ENCODE measurements around the gene CDX1.

Gene CDX1

DNA sequence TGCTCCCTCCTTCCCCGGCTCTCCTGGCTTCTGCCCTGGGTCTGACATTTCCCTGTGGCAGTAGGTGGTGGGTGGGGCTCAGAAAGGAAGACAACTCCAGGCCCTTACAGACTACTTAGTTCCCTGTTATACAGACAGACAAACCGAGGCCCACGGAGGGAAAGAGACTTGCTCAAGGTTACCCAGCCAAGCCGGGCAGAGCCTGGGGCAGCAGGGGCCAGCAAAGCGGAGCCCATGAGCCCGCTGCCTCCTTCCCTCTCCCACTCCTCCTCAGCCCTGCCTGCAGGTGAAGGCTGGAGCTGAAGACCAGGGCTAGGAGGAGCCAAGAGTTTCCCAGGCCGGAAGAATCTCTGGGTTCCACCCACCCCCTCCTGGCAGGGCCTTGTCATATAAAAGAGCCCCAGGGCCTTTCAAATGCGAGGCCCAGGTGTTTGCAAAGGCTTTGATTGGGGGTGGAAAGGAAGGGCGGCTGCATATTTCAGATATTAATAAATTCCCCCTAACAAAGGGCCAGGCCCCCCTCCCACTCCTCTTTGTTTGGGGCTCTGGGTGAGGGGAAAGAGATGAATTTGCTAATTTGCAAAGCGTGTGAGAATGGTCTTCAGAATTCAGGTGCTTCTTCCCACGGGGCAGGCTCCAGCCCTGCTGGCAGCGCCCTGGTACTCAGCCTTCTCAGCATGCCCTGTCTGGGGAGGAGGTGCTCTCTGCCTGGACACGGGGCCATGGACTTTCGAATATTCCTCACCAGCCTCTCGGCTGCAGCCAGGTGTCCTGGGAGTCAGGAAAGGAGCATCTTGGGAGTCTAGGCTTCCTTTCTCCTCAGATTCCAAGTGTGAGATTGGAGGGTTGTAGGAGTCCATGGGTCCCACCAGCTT is 44.8 kb downstream of the CDX1 start:
- DNase-seq (ENCODE audit: low read depth) = no peak
- H3K4me3 ChIP-seq (ENCODE audit: low read length) = no peak overlapping the region
- TF ChIP-seq, protein P1, sequence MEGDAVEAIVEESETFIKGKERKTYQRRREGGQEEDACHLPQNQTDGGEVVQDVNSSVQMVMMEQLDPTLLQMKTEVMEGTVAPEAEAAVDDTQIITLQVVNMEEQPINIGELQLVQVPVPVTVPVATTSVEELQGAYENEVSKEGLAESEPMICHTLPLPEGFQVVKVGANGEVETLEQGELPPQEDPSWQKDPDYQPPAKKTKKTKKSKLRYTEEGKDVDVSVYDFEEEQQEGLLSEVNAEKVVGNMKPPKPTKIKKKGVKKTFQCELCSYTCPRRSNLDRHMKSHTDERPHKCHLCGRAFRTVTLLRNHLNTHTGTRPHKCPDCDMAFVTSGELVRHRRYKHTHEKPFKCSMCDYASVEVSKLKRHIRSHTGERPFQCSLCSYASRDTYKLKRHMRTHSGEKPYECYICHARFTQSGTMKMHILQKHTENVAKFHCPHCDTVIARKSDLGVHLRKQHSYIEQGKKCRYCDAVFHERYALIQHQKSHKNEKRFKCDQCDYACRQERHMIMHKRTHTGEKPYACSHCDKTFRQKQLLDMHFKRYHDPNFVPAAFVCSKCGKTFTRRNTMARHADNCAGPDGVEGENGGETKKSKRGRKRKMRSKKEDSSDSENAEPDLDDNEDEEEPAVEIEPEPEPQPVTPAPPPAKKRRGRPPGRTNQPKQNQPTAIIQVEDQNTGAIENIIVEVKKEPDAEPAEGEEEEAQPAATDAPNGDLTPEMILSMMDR (conservative IDR thresholded peaks at IDR 0.05; ENCODE audit: low read length) = no peak

DNA sequence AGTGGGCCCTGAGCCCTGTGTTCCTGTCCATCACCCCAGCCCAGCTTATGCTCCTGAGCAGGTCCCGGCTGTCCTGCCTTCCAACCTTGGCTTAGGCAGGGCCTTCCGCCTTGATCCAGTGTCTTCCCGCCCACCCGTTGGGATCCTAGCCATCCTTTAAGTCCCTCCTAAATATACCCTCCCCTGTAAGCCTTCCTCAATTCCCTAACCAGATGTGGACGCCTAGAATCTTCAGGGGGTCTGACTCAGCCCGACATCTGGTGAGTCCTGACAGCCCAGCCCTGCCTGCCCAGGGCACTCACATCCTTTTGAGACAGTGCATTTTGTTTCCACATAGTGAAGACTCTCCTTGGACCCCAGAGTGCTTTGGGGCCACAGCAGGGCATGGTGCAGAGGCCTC is 47.0 kb downstream of the CDX1 start:
- TF ChIP-seq, protein P1 (conservative IDR thresholded peaks at IDR 0.05; ENCODE audit: low read length) = no peak
- DNase-seq (ENCODE audit: low read depth) = peak; percentile 68
- no peak overlapping the region for H3K4me3 ChIP-seq (ENCODE audit: low read length)

DNA sequence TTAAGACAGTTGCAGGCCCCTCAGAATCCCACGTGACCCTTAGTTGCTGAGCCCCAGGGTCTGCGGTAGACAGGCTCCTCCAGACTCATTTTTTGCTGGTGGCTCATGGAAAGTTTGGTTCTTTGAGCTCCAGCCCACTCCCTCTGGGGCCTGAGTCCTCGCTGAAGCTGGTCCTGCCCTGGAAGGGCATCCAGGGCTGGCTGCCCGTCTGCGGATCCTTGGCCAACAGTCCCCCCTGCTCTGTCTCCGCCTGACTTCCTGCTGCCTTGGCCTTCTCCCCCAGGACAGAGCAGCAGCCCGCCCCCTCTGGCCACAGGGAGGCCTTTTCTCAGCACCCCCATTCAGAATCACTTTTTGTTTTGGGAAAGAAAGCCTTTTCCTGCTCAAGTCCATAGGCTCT is 47.7 kb downstream of the CDX1 start:
- peak; percentile 75 for DNase-seq (ENCODE audit: low read depth)
- H3K4me3 ChIP-seq (ENCODE audit: low read length) = no peak overlapping the region
- TF ChIP-seq, protein P1 (conservative IDR thresholded peaks at IDR 0.05; ENCODE audit: low read length) = peak; percentile 45

DNA sequence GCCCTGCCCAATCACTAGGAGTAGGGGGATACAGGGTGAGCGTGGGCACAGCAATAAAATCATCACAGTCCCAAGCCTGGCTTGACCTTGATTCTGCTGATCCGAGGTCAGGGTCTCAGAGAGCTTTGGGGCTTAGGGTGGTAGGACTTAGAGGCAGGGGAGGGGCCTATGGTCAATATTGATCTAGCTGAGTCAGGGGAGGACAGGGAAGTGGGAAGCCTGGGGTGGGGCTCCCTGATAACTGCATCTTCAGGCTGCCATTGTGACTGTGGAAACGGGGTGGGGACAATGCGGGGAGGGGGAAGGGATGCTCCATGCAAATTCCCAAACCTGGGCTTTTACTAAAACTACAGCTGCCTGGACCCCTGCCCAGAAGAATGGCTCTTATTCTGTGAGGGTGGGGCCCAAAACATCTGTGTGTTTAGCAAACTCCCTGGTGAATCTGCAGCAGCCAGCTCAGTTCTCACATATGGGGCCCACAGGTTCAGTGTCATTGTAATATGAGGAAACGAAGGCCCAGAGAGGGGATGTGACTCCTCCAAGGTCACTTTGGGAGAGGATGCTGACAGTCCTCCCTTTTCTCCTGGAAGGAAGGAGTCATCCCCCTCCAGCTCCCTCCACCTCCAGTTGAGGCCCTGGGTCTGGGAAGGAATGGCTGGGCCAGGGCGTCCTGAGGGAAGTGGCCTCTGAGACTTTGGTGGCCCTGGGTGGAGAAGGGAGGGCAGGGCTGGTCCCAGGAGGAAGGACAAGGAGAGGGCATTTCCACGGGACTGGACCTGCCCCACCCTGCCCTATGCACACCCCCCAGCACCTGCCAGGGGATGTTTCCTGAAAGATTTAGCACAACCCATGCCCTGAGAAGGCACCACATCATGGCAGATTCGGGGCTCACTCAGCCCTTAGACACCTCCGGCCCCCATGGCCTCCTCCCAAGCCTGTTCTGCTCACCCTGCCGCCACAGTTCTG is 49.7 kb downstream of the CDX1 start:
- peak; percentile 15 for DNase-seq (ENCODE audit: low read depth)

DNA sequence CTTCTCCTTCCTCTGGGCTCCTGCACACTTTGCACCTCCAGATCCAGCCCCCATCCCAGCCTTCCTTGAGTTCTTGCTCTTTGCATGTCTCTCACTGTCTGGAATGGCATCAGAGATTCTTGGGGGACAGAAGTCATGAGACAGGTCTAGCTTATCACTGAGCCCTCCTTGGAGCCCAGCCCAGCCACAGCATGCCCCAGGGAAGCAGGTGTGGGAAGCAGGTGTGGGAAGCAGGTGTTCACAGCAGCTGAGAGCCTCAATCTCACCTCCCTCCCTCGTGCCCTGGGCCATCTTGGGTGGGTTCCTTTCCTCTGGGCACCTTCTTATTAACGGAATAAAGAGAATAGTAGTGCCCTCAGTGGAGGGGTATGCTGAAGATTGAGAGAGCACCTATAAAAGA is 50.5 kb downstream of the CDX1 start:
- no peak overlapping the region for H3K4me3 ChIP-seq (ENCODE audit: low read length)
- DNase-seq (ENCODE audit: low read depth) = no peak
- TF ChIP-seq, protein P1 (conservative IDR thresholded peaks at IDR 0.05; ENCODE audit: low read length) = no peak

More for the DNA sequence above, 49.7 kb downstream of the CDX1 start:
- no peak overlapping the region for H3K4me3 ChIP-seq (ENCODE audit: low read length)
- TF ChIP-seq, protein P1 (conservative IDR thresholded peaks at IDR 0.05; ENCODE audit: low read length) = no peak

DNA sequence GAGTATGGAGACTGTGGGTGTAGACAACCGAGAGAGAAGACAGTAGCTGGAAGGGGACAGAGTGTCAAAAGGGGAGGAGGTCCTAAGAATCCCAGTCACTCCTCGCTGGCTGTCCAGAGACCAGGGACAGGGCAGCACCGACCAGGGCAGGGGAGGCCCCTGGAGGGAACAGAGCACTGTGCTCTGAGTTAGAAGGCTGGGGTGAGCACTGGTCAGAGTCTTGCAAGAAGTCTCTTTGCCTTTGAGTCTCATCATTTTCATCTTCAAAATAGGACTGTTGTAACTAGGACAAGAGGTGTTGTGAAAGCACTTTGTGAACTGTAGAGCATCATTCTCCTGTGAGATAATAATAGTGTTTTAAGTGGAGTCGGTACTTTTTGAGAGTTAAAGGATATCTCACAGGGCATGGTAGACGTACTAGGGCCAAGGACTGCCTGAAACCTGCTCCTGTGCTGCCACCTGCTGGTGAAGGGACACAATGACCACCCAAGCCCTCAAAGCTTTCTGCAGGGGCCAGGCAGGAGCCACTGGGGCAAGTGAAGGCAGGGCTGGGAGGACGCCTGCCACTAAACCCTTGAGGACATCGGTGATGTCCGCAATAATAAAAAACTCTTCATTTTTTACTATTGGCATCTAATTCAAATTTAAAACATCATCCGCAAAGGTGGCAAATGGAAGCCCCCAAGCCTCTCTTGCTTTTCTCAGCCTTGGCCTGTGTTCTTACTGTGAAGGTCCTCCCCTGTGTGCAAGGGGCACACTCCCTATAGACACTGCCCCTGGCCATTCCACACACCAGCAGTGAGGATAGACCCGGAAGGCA is 51.5 kb downstream of the CDX1 start:
- peak; percentile 78 for DNase-seq (ENCODE audit: low read depth)
- TF ChIP-seq, protein P1 (conservative IDR thresholded peaks at IDR 0.05; ENCODE audit: low read length) = peak; percentile 81
- H3K4me3 ChIP-seq (ENCODE audit: low read length) = no peak overlapping the region

All from AG10803 (cell line).